ENCODE data around the gene HPGD.

Gene HPGD

DNA sequence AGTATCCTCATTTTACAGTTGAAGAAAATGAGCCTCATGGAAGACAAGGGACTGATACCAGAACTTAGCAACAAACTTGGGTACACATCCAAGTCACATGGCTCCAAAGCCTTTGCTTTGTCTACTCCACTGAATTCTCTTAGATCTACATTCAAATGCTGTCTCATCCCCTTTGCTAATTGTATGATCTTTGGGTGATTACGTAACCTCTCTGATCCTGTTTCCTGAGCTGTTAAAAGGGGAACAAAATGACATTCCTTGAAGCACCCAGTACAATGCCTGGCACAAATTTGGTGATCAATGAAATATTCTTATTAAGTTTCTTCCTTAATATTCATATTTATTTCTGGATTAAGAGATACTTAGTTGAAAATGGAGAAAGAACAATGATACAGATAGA lies 5.9 kb upstream of the HPGD start:
- Histone ChIP-seq H3K27me3 (ENCODE audit: control insufficient read depth in 2 of 2, insufficient read depth in 2 of 2, low read length in 2 of 2) (no peaks in the 10 kb centered on the region), H3K27ac (ENCODE audit: low read depth in 2 of 2, low read length in 2 of 2) (no peak overlapping the region), H3K4me3 (ENCODE audit: low read length in 2 of 2) (no peak overlapping the region), H3K9ac (ENCODE audit: low read depth in 1 of 2, low read length in 2 of 2) (no peak overlapping the region), H3K36me3 (ENCODE audit: control insufficient read depth in 2 of 2, insufficient read depth in 2 of 2, low read length in 2 of 2) (no peaks in the 10 kb centered on the region), H3K4me1 (ENCODE audit: control insufficient read depth in 2 of 2, insufficient read depth in 2 of 2, low read length in 2 of 2) (peaks cover 0 to 3% of the 10 kb centered on the region in 2 donors), H3K9me3 (ENCODE audit: control insufficient read depth in 2 of 2, low read length in 2 of 2) (no peaks in the 10 kb centered on the region)

DNA sequence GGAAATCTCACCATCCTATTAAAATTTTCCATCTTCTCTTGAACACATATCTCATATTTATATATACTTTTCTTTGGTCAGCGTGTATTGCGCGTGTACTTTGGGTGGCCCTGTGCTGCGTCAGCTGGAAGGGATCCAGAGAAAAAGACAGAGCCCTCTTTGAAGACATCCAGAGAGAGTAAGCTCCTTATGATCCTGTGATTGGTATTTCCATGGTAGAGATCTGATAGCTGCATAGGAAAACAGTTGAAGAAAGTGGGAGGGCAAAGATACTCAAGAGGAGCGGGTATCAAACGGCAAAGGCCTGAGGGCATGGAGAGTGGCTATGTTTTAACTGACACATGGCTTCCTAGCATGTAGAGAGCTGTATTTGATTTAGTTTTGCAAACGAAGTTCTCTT lies 4.4 kb upstream of the HPGD start:
- no peak overlapping the region for H3K27ac ChIP-seq (ENCODE audit: low read depth in 2 of 2, low read length in 2 of 2)
- H3K9me3 ChIP-seq (ENCODE audit: control insufficient read depth in 2 of 2, low read length in 2 of 2) = no peaks in the 10 kb centered on the region
- no peaks in the 10 kb centered on the region for H3K36me3 ChIP-seq (ENCODE audit: control insufficient read depth in 2 of 2, insufficient read depth in 2 of 2, low read length in 2 of 2)
- no peaks in the 10 kb centered on the region for H3K27me3 ChIP-seq (ENCODE audit: control insufficient read depth in 2 of 2, insufficient read depth in 2 of 2, low read length in 2 of 2)
- H3K4me1 ChIP-seq (ENCODE audit: control insufficient read depth in 2 of 2, insufficient read depth in 2 of 2, low read length in 2 of 2) = peaks cover 3% of the 10 kb centered on the region in 2 donors
- H3K9ac ChIP-seq (ENCODE audit: low read depth in 1 of 2, low read length in 2 of 2) = no peak overlapping the region
- no peak overlapping the region for H3K4me3 ChIP-seq (ENCODE audit: low read length in 2 of 2)

DNA sequence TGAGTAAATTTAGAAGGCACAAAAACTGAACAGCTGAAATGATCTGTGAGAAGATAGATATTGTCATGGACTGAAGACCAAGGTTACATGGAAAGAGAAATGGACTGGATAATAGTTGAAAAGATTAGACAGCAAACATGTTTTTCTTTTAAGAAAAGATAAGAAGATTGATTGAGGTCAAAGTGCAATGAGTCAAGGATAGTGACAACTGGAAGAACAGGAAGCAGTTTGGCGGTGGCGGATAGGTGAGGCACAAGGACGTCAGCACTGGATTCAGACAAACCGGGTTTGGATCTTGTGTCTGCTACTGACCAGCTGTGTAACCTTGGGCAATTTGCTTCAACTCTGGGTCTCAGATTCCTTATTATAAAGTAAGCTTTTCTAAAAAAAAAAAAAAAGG lies 2.0 kb upstream of the HPGD start:
- Histone ChIP-seq H3K4me3 (ENCODE audit: low read length in 2 of 2) (peak overlapping the region; percentile 11 to 88), H3K27ac (ENCODE audit: low read depth in 2 of 2, low read length in 2 of 2) (peak overlapping the region; percentile 88 to 91), H3K27me3 (ENCODE audit: control insufficient read depth in 2 of 2, insufficient read depth in 2 of 2, low read length in 2 of 2) (no peaks in the 10 kb centered on the region)

DNA sequence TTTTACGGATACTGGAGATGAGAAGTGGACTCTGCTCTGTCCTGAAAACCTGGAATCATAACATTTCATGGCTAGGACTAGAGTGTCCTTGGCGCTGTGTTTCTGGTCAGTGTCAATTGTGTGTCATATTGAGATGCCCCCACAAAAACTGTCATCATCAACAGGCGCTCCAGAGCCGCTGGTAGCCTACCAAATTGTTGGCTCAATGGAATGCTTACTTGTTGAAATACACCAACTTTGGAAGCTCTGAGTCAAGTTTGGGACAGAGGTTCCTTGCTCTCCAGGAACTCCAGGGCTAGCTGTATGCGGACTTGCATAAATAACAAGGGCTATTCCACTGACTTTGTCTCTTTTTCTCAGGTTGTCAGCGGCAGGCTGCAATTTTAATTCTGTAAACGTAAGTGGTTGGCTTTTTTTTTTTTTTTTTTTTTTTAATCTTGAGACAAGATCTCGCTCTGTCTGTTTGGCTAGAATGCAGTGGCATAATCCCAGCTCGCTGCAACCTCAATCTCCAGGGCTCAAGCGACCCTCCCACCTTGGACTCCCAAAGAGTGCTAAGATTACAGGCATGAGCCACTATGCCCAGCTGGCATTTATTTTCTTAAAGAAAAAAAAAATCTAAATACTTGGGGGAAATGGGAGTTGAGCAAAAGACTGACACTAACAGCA lies 871 bp upstream of the HPGD start:
- peak overlapping the region; percentile 88 to 91 for H3K27ac ChIP-seq (ENCODE audit: low read depth in 2 of 2, low read length in 2 of 2)

More for the DNA sequence above, 2.0 kb upstream of the HPGD start:
- Histone ChIP-seq H3K9me3 (ENCODE audit: control insufficient read depth in 2 of 2, low read length in 2 of 2) (no peaks in the 10 kb centered on the region), H3K4me1 (ENCODE audit: control insufficient read depth in 2 of 2, insufficient read depth in 2 of 2, low read length in 2 of 2) (peaks cover 5% of the 10 kb centered on the region in 2 donors), H3K36me3 (ENCODE audit: control insufficient read depth in 2 of 2, insufficient read depth in 2 of 2, low read length in 2 of 2) (no peaks in the 10 kb centered on the region), H3K9ac (ENCODE audit: low read depth in 1 of 2, low read length in 2 of 2) (no peak overlapping the region)

DNA sequence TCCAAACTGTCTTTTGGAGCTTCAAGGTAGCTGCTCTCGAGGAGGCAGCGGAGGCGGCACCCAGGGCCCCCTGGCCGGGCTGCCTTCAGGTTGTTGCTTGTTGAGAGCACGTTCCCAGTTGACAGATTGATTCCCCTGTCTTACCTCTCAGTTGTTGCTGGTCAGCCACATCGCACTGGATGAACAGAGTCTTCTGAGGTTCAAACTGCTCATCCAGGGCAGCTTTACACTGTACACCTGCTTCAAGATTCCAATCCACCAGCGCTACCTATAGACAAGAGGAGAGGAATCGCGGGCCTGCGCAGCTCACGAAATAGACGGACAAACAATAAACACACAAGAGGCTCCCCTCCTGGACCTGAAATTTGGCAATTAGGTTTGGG lies 497 bp downstream of the HPGD start:
- peaks cover 5% of the 10 kb centered on the region in 2 donors for H3K4me1 ChIP-seq (ENCODE audit: control insufficient read depth in 2 of 2, insufficient read depth in 2 of 2, low read length in 2 of 2)
- H3K4me3 ChIP-seq (ENCODE audit: low read length in 2 of 2) = peak overlapping the region; percentile 71 to 88
- no peaks in the 10 kb centered on the region for H3K9me3 ChIP-seq (ENCODE audit: control insufficient read depth in 2 of 2, low read length in 2 of 2)
- H3K27ac ChIP-seq (ENCODE audit: low read depth in 2 of 2, low read length in 2 of 2) = peak overlapping the region; percentile 88 to 91
- no peaks in the 10 kb centered on the region for H3K36me3 ChIP-seq (ENCODE audit: control insufficient read depth in 2 of 2, insufficient read depth in 2 of 2, low read length in 2 of 2)
- no peaks in the 10 kb centered on the region for H3K27me3 ChIP-seq (ENCODE audit: control insufficient read depth in 2 of 2, insufficient read depth in 2 of 2, low read length in 2 of 2)
- H3K9ac ChIP-seq (ENCODE audit: low read depth in 1 of 2, low read length in 2 of 2) = peak overlapping the region; percentile 74 to 83

More for the DNA sequence above, 871 bp upstream of the HPGD start:
- no peaks in the 10 kb centered on the region for H3K27me3 ChIP-seq (ENCODE audit: control insufficient read depth in 2 of 2, insufficient read depth in 2 of 2, low read length in 2 of 2)
- H3K9me3 ChIP-seq (ENCODE audit: control insufficient read depth in 2 of 2, low read length in 2 of 2) = no peaks in the 10 kb centered on the region
- H3K36me3 ChIP-seq (ENCODE audit: control insufficient read depth in 2 of 2, insufficient read depth in 2 of 2, low read length in 2 of 2) = no peaks in the 10 kb centered on the region
- H3K4me1 ChIP-seq (ENCODE audit: control insufficient read depth in 2 of 2, insufficient read depth in 2 of 2, low read length in 2 of 2) = peaks cover 5% of the 10 kb centered on the region in 2 donors
- H3K9ac ChIP-seq (ENCODE audit: low read depth in 1 of 2, low read length in 2 of 2) = peak overlapping the region; percentile 76 to 83
- H3K4me3 ChIP-seq (ENCODE audit: low read length in 2 of 2) = peak overlapping the region; percentile 71 to 88

DNA sequence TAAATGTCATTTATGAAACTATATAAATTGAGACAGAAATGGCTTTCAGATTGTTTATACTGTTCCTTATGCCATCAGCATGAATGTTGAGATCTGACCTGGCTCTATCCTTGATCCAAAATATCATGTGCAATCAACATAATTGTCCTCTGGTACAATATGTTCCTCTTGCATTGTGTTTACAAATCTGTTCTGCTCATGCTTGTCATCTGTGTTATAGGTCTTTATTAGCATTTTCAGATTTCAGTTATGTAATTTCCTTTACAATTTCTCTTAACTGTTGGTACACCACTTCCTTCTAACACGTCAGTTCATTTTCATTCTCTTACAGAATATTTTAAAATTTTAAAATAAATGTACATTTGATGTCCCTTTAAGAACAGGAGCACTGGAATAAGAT lies 1.6 kb downstream of the HPGD start:
- no peaks in the 10 kb centered on the region for H3K9me3 ChIP-seq (ENCODE audit: control insufficient read depth in 2 of 2, low read length in 2 of 2)
- peak overlapping the region in 1 of 2 donors; percentile 5 for H3K27ac ChIP-seq (ENCODE audit: low read depth in 2 of 2, low read length in 2 of 2)
- peak overlapping the region; percentile 71 to 88 for H3K4me3 ChIP-seq (ENCODE audit: low read length in 2 of 2)
- no peaks in the 10 kb centered on the region for H3K36me3 ChIP-seq (ENCODE audit: control insufficient read depth in 2 of 2, insufficient read depth in 2 of 2, low read length in 2 of 2)
- H3K4me1 ChIP-seq (ENCODE audit: control insufficient read depth in 2 of 2, insufficient read depth in 2 of 2, low read length in 2 of 2) = peaks cover 5% of the 10 kb centered on the region in 2 donors
- no peaks in the 10 kb centered on the region for H3K27me3 ChIP-seq (ENCODE audit: control insufficient read depth in 2 of 2, insufficient read depth in 2 of 2, low read length in 2 of 2)
- no peak overlapping the region for H3K9ac ChIP-seq (ENCODE audit: low read depth in 1 of 2, low read length in 2 of 2)

DNA sequence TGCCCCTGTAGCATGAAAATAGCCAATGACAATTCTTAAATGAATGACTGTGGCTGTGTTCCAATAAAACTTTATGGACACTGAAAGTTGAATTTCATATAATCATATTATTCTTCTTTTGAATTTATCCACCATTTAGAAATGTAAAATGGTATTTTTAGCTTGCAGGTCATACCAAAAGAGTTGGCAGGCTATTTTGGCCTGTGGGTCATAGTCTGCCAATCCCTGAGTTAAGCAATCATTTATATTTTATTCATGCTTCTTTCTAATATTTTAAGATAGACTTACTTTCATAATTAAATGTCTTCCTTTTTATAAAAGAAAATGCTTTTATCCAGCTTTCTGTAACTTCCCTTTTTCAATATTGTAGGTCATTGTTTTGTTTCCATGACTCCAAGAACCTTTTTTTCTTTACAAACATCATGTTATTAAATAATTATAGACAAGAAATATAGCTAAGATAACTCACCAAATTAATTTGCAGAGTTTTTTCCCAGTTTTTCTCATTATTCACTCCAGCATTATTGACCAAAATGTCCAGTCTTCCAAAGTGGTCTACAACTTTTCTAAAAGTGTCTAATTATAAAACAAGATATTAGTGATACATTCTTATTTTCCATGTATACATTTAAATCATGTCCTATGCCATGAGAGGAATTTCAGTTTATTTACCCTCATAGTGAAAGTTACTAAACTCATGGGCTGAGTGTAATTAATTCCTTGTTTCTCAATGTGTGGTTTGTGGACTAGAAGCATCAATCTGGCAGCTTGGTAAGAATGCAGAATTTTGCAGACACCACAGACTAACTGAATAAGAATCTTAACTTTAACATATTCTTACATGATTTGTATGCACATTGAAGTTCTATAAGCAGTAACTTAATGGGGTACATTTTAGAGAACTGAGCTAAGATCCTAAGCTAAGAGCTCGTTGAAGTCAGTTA lies 4.5 kb downstream of the HPGD start:
- Histone ChIP-seq H3K27ac (ENCODE audit: low read depth in 2 of 2, low read length in 2 of 2) (no peak overlapping the region), H3K4me3 (ENCODE audit: low read length in 2 of 2) (no peak overlapping the region), H3K4me1 (ENCODE audit: control insufficient read depth in 2 of 2, insufficient read depth in 2 of 2, low read length in 2 of 2) (peaks cover 2 to 5% of the 10 kb centered on the region in 2 donors), H3K36me3 (ENCODE audit: control insufficient read depth in 2 of 2, insufficient read depth in 2 of 2, low read length in 2 of 2) (no peaks in the 10 kb centered on the region), H3K27me3 (ENCODE audit: control insufficient read depth in 2 of 2, insufficient read depth in 2 of 2, low read length in 2 of 2) (no peaks in the 10 kb centered on the region), H3K9me3 (ENCODE audit: control insufficient read depth in 2 of 2, low read length in 2 of 2) (no peaks in the 10 kb centered on the region), H3K9ac (ENCODE audit: low read depth in 1 of 2, low read length in 2 of 2) (no peak overlapping the region)

DNA sequence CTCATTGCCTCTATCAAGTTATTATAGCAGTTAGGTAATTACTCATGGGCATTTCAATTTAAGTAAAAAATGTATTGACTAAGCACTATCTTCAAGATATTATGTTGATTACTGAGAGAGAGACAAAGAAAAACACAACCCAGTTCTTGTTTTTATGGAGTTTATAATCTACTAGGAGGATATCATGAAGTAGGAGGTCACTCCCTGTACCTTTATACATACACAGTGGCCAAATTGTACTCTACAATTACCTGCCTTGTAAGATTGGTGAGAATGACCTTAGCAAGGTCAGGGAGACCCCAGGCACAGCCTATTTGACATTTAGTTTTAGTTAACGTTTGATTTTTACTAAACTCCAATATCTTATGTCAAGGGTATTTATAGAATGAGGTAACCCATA lies 5.5 kb downstream of the HPGD start:
- H3K9me3 ChIP-seq (ENCODE audit: control insufficient read depth in 2 of 2, low read length in 2 of 2) = no peaks in the 10 kb centered on the region
- H3K36me3 ChIP-seq (ENCODE audit: control insufficient read depth in 2 of 2, insufficient read depth in 2 of 2, low read length in 2 of 2) = no peaks in the 10 kb centered on the region
- H3K9ac ChIP-seq (ENCODE audit: low read depth in 1 of 2, low read length in 2 of 2) = no peak overlapping the region
- no peak overlapping the region for H3K27ac ChIP-seq (ENCODE audit: low read depth in 2 of 2, low read length in 2 of 2)
- no peak overlapping the region for H3K4me3 ChIP-seq (ENCODE audit: low read length in 2 of 2)
- H3K4me1 ChIP-seq (ENCODE audit: control insufficient read depth in 2 of 2, insufficient read depth in 2 of 2, low read length in 2 of 2) = peaks cover 2% of the 10 kb centered on the region in 2 donors
- no peaks in the 10 kb centered on the region for H3K27me3 ChIP-seq (ENCODE audit: control insufficient read depth in 2 of 2, insufficient read depth in 2 of 2, low read length in 2 of 2)

DNA sequence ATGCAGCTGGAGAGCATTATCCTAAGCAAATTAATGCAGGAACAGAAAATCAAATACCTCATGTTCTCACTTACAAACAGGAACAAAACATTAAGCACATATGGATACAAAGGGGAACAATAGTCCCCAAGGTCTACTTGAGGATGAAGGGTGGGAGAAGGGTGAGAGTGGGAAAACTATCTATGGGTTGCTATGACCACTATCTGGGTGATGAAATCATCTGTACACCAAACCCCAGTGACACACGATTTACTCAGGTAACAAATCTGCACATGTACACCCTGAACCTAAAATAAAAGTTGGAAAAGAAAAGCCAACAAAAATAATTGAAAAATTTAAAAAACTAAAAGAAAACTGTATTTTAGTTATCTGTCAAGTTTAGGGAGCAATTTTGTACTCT lies 5.9 kb downstream of the HPGD start:
- H3K27ac ChIP-seq (ENCODE audit: low read depth in 2 of 2, low read length in 2 of 2) = no peak overlapping the region
- no peak overlapping the region for H3K4me3 ChIP-seq (ENCODE audit: low read length in 2 of 2)
- H3K27me3 ChIP-seq (ENCODE audit: control insufficient read depth in 2 of 2, insufficient read depth in 2 of 2, low read length in 2 of 2) = no peaks in the 10 kb centered on the region
- H3K4me1 ChIP-seq (ENCODE audit: control insufficient read depth in 2 of 2, insufficient read depth in 2 of 2, low read length in 2 of 2) = peaks cover 0 to 2% of the 10 kb centered on the region in 2 donors
- H3K9ac ChIP-seq (ENCODE audit: low read depth in 1 of 2, low read length in 2 of 2) = no peak overlapping the region
- H3K36me3 ChIP-seq (ENCODE audit: control insufficient read depth in 2 of 2, insufficient read depth in 2 of 2, low read length in 2 of 2) = no peaks in the 10 kb centered on the region
- H3K9me3 ChIP-seq (ENCODE audit: control insufficient read depth in 2 of 2, low read length in 2 of 2) = no peaks in the 10 kb centered on the region

DNA sequence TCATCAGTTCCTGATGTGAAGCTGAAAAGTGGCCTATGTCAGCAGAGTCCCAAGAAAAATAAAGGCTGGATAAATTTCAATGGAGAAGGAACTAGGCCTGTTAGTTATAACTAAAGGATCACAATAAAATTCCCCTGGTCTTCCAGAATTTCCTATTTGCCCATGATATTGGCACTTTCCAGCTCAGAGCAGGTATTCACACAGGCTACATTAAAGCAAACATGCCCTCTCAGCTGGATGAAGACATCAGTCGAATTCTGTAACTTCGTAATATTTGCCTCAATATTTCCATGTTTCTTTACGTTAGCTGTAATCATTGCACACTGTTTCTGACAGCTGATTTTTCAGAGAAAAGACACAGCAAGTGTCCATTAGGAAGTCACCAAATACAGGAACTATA lies 9.5 kb downstream of the HPGD start:
- Histone ChIP-seq H3K4me1 (ENCODE audit: control insufficient read depth in 2 of 2, insufficient read depth in 2 of 2, low read length in 2 of 2) (no peaks in the 10 kb centered on the region), H3K9me3 (ENCODE audit: control insufficient read depth in 2 of 2, low read length in 2 of 2) (no peaks in the 10 kb centered on the region), H3K4me3 (ENCODE audit: low read length in 2 of 2) (no peak overlapping the region), H3K27ac (ENCODE audit: low read depth in 2 of 2, low read length in 2 of 2) (no peak overlapping the region), H3K9ac (ENCODE audit: low read depth in 1 of 2, low read length in 2 of 2) (no peak overlapping the region), H3K27me3 (ENCODE audit: control insufficient read depth in 2 of 2, insufficient read depth in 2 of 2, low read length in 2 of 2) (no peaks in the 10 kb centered on the region), H3K36me3 (ENCODE audit: control insufficient read depth in 2 of 2, insufficient read depth in 2 of 2, low read length in 2 of 2) (peaks cover 0 to 4% of the 10 kb centered on the region in 2 donors)

All from mucosa of rectum (tissue), 2 donors.